Measurements from ENCODE around the gene RAB11FIP4.

- TF ChIP-seq EZH2 (IDR thresholded peaks at IDR 0.05; ENCODE audit: borderline replicate concordance, low read depth, low read length, severe bottlenecking) (no peak), CTCF (IDR thresholded peaks at IDR 0.05; ENCODE audit: extremely low read depth in 1 of 2, insufficient read depth in 1 of 2, low read depth in 1 of 2, low read length in 2 of 2) (no peak), POLR2AphosphoS5 (IDR thresholded peaks at IDR 0.05; ENCODE audit: insufficient read depth, low read depth, low read length) (no peak), POLR2A (IDR thresholded peaks at IDR 0.05; ENCODE audit: low read depth, low read length) (no peak)
Observed at GRCh38 chr17:31418773-31419350, 27.4 kb downstream of the RAB11FIP4 start.
